Mesodermal cell (in vitro differentiated cells): ENCODE data around the gene MAP6.

Source experiments
- H3K27ac ChIP-seq: 2 replicates; pipeline ENCODE4 v1.7.0; 2013; ENCODE audit warnings: mild to moderate bottlenecking, low read depth, low read length, moderate library complexity; ENCODE audit not compliant: severe bottlenecking
- H3K36me3 ChIP-seq: 2 replicates; pipeline ENCODE4 v1.7.1; 2013; ENCODE audit warnings: mild to moderate bottlenecking, low read length, moderate library complexity; ENCODE audit not compliant: control insufficient read depth, insufficient read depth
- H3K4me1 ChIP-seq: one replicate; pipeline ENCODE4 v1.7.1; 2013; ENCODE audit warnings: mild to moderate bottlenecking, low read length; ENCODE audit not compliant: insufficient read depth, control insufficient read depth, poor library complexity, severe bottlenecking
- H3K4me3 ChIP-seq: 2 replicates; pipeline ENCODE4 v1.7.0; 2013; ENCODE audit warnings: low read length, control low read depth, mild to moderate bottlenecking; ENCODE audit not compliant: insufficient read depth, poor library complexity, severe bottlenecking; ENCODE audit errors: extremely low read depth
- H3K9me3 ChIP-seq: 2 replicates; pipeline ENCODE4 v1.7.1; 2013; ENCODE audit warnings: mild to moderate bottlenecking, low read length, moderate library complexity; ENCODE audit not compliant: control insufficient read depth
- WGBS, 2 experiments: methylation state at CpG; one replicate each; pipeline ENCODE4 v1.1.5; 2013; ENCODE audit warnings: missing lambda C conversion rate in 2 of 2; ENCODE audit not compliant: insufficient coverage in 2 of 2; 5-methylcytosine and 5-hydroxymethylcytosine counted together

MAP6 gene

GRCh38 chr11:75562048-75562835 lies 106.6 kb downstream of the MAP6 start, which contains the start of gene SERPINH1:
Gene SERPINH1, plus strand, starts transcription at chr11:75562253. Its CDS starts 4,097 bp downstream, at chr11:75566350.
- Histone ChIP-seq H3K27ac (peak within 1 kb of the TSS; percentile 97), H3K36me3 (peaks cover 38% of the 10 kb centered on the region), H3K9me3 (no peaks in the 10 kb centered on the region), H3K4me3 (peak within 1 kb of the TSS; percentile 75), H3K4me1 (peaks cover 64% of the 10 kb centered on the region)
- WGBS, 2 experiments: 0 to 1% methylated on average over 36 to 46 of the region's 51 CpGs

GRCh38 chr11:75561426-75562047 lies 107.3 kb downstream of the MAP6 start:
- peak overlapping the region; percentile 97 for H3K27ac ChIP-seq
- peaks cover 31% of the 10 kb centered on the region for H3K36me3 ChIP-seq
- H3K9me3 ChIP-seq: no peaks in the 10 kb centered on the region
- peaks cover 67% of the 10 kb centered on the region for H3K4me1 ChIP-seq
- WGBS, 2 experiments: 12 to 23% methylated on average over 8 to 18 of the region's 21 CpGs
- H3K4me3 ChIP-seq: peak overlapping the region; percentile 75

GRCh38 chr11:75560644-75561043 lies 108.2 kb downstream of the MAP6 start:
- Histone ChIP-seq H3K4me1 (peaks cover 60% of the 10 kb centered on the region), H3K36me3 (peaks cover 22% of the 10 kb centered on the region), H3K27ac (peak overlapping the region; percentile 68), H3K4me3 (no peak overlapping the region), H3K9me3 (no peaks in the 10 kb centered on the region)
- 80% methylated on average over 1 of the region's 1 CpG; no CpG with 5 or more reads in 1 of the 2 experiments for WGBS, 2 experiments

GRCh38 chr11:75558939-75559843 lies 109.6 kb downstream of the MAP6 start:
- Histone ChIP-seq H3K4me1 (peaks cover 57% of the 10 kb centered on the region), H3K27ac (peak overlapping the region; percentile 94), H3K4me3 (peak overlapping the region; percentile 7)

GRCh38 chr11:75557666-75558494 lies 111.0 kb downstream of the MAP6 start:
- Histone ChIP-seq H3K4me1 (peaks cover 68% of the 10 kb centered on the region), H3K27ac (peak overlapping the region; percentile 94)
- WGBS, 2 experiments: 79% methylated on average over 7 to 13 of the region's 17 CpGs

More at GRCh38 chr11:75558939-75559843, 109.6 kb downstream of the MAP6 start:
- Histone ChIP-seq H3K36me3 (peaks cover 14% of the 10 kb centered on the region), H3K9me3 (no peaks in the 10 kb centered on the region)
- 13 to 17% methylated on average over 3 to 4 of the region's 8 CpGs for WGBS, 2 experiments

GRCh38 chr11:75556275-75556674 lies 112.6 kb downstream of the MAP6 start:
- 93 to 96% methylated on average over 3 of the region's 3 CpGs for WGBS, 2 experiments
- H3K27ac ChIP-seq: no peak overlapping the region

More at GRCh38 chr11:75557666-75558494, 111.0 kb downstream of the MAP6 start:
- H3K9me3 ChIP-seq: no peaks in the 10 kb centered on the region
- H3K4me3 ChIP-seq: no peak overlapping the region
- peaks cover 3% of the 10 kb centered on the region for H3K36me3 ChIP-seq

GRCh38 chr11:75555079-75555811 lies 113.6 kb downstream of the MAP6 start:
- Histone ChIP-seq H3K4me1 (peaks cover 54% of the 10 kb centered on the region), H3K4me3 (no peak overlapping the region), H3K9me3 (no peaks in the 10 kb centered on the region), H3K36me3 (no peaks in the 10 kb centered on the region), H3K27ac (peak overlapping the region; percentile 95)
- 93 to 99% methylated on average over 9 to 10 of the region's 12 CpGs for WGBS, 2 experiments

More at GRCh38 chr11:75556275-75556674, 112.6 kb downstream of the MAP6 start:
- no peaks in the 10 kb centered on the region for H3K36me3 ChIP-seq
- no peak overlapping the region for H3K4me3 ChIP-seq
- peaks cover 65% of the 10 kb centered on the region for H3K4me1 ChIP-seq
- no peaks in the 10 kb centered on the region for H3K9me3 ChIP-seq

- H3K9me3 ChIP-seq: peaks cover under 1% of the 10 kb centered on the region
- peaks cover 46% of the 10 kb centered on the region for H3K4me1 ChIP-seq
- 52 to 53% methylated on average over 15 to 21 of the region's 21 CpGs for WGBS, 2 experiments
- no peak overlapping the region for H3K4me3 ChIP-seq
- no peaks in the 10 kb centered on the region for H3K36me3 ChIP-seq
- peak overlapping the region; percentile 95 for H3K27ac ChIP-seq
Observed at GRCh38 chr11:75554258-75555022, 114.4 kb downstream of the MAP6 start.

- no CpG with 5 or more reads among the region's 1 CpG for WGBS, 2 experiments
- H3K27ac ChIP-seq: peak overlapping the region; percentile 95
- peaks cover 42% of the 10 kb centered on the region for H3K4me1 ChIP-seq
- H3K36me3 ChIP-seq: no peaks in the 10 kb centered on the region
- peaks cover 5% of the 10 kb centered on the region for H3K9me3 ChIP-seq
- no peak overlapping the region for H3K4me3 ChIP-seq
Observed at GRCh38 chr11:75553889-75554257, 115.0 kb downstream of the MAP6 start.
